Endothelial cell (in vitro differentiated cells): ENCODE results near the gene CCDC171. TPM values are rescaled to one million over a fixed set of nuclear protein-coding genes. Genes with fewer than 3 reads are reported as not detected.

Source experiments
- DNase-seq: peaks from one replicate; pipeline ENCODE4 v3.0.0; 2021; ENCODE audit warnings: low spot score
- H3K27ac Mint-ChIP-seq: one replicate; pipeline ENCODE4 v1.8.0; 2021; ENCODE audit warnings: mixed read lengths, inconsistent platforms; ENCODE audit not compliant: unreplicated experiment
- H3K27me3 Mint-ChIP-seq: one replicate; pipeline ENCODE4 v1.8.0; 2021; ENCODE audit warnings: mild to moderate bottlenecking, moderate library complexity, mixed read lengths, inconsistent platforms; ENCODE audit not compliant: unreplicated experiment
- H3K36me3 Mint-ChIP-seq: one replicate; pipeline ENCODE4 v1.8.0; 2021; ENCODE audit warnings: mild to moderate bottlenecking, low read depth, mixed read lengths, inconsistent platforms; ENCODE audit not compliant: unreplicated experiment
- H3K4me1 Mint-ChIP-seq: one replicate; pipeline ENCODE4 v1.8.0; 2021; ENCODE audit warnings: mild to moderate bottlenecking, mixed read lengths, inconsistent platforms; ENCODE audit not compliant: unreplicated experiment
- H3K4me3 Mint-ChIP-seq: one replicate; pipeline ENCODE4 v1.8.0; 2021; ENCODE audit warnings: mild to moderate bottlenecking, mixed read lengths, inconsistent platforms; ENCODE audit not compliant: unreplicated experiment
- H3K9me3 Mint-ChIP-seq: one replicate; pipeline ENCODE4 v1.8.0; 2021; ENCODE audit warnings: mixed read lengths, inconsistent platforms; ENCODE audit not compliant: unreplicated experiment
- CTCF ChIP-seq: fragments of 200-600 bp; sonication (generic); IDR thresholded peaks from one replicate; pipeline ENCODE4 v1.5.0; 2021; ENCODE audit warnings: antibody characterized with exemption; ENCODE audit not compliant: unreplicated experiment
- total RNA-seq: library from RNA; stranded (reverse); fragmentation: NEBNext Ultra II Directional; extraction: Animal tissue kit (Norgen Biotek cat#: 25700); gene quantifications from one replicate; pipeline ENCODE4 v1.2.1, GENCODE V29; 2021; ENCODE audit not compliant: unreplicated experiment

The CCDC171 gene
- total RNA-seq, 1 donor from 2014 or later: 6.5 TPM

DNA sequence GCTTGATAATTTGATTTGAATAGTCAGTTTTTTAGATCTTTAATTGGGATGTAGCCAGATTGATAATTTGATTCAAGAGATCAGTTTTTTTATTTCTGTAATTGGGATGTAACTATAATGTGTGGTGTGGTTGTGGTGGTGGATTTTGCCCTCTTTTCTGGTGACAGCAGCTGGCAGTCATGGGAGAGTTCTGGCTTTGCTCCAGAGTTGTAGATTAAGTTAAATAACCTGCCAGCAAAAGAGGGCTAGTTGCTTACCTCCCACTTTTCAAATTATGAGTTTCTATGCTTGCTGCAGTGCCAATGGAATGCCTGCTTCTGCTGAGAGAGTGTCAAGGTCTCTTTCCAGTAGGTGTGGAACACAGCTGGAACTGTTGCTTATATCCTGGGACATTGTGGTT lies 315.1 kb downstream of the CCDC171 start:
- H3K36me3 Mint-ChIP-seq: no peaks in the 10 kb centered on the region
- DNase-seq: no peak

GRCh38 chr9:15873573-15874177 lies 320.8 kb downstream of the CCDC171 start:
- H3K4me1 Mint-ChIP-seq: peaks cover 2% of the 10 kb centered on the region
- H3K9me3 Mint-ChIP-seq: no peaks in the 10 kb centered on the region
- H3K4me3 Mint-ChIP-seq: no peak overlapping the region
- no peaks in the 10 kb centered on the region for H3K27me3 Mint-ChIP-seq
- DNase-seq: peak; percentile 3
- no peak overlapping the region for H3K27ac Mint-ChIP-seq
- peak; percentile 72 for TF ChIP-seq CTCF
- H3K36me3 Mint-ChIP-seq: no peaks in the 10 kb centered on the region

More for the DNA sequence above, 315.1 kb downstream of the CCDC171 start:
- H3K4me3 Mint-ChIP-seq: no peak overlapping the region
- no peak overlapping the region for H3K27ac Mint-ChIP-seq
- H3K9me3 Mint-ChIP-seq: no peaks in the 10 kb centered on the region
- no peak for TF ChIP-seq CTCF
- no peaks in the 10 kb centered on the region for H3K27me3 Mint-ChIP-seq
- H3K4me1 Mint-ChIP-seq: peaks cover 2% of the 10 kb centered on the region

GRCh38 chr9:15882328-15882727 lies 329.5 kb downstream of the CCDC171 start:
- no peak overlapping the region for H3K4me3 Mint-ChIP-seq
- H3K4me1 Mint-ChIP-seq: no peaks in the 10 kb centered on the region
- no peaks in the 10 kb centered on the region for H3K36me3 Mint-ChIP-seq
- DNase-seq: no peak
- H3K9me3 Mint-ChIP-seq: no peaks in the 10 kb centered on the region
- TF ChIP-seq CTCF: no peak
- H3K27ac Mint-ChIP-seq: no peak overlapping the region
- H3K27me3 Mint-ChIP-seq: no peaks in the 10 kb centered on the region

DNA sequence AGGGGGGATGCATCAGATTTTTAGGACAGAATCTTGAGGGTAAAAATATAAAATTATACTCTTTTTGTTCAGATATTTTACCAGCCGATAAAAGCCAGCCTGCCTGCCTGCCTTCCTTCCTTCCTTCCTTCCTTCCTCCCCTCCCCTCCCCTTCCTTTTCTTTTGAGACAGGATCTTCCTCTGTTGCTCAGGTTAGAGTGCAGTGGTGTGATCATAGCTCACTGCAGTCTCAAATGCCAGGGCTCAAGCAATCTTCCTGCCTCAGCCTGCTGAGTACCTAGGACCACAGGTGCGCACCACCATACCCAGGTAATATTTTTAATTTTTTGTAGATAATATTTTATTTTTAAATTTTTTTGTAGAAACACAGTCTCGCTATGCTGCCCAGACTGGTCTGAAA lies 330.0 kb downstream of the CCDC171 start:
- Mint-ChIP-seq H3K27me3 (no peaks in the 10 kb centered on the region), H3K4me3 (no peak overlapping the region), H3K36me3 (no peaks in the 10 kb centered on the region), H3K4me1 (no peaks in the 10 kb centered on the region), H3K9me3 (no peaks in the 10 kb centered on the region), H3K27ac (no peak overlapping the region)
- DNase-seq: no peak
- TF ChIP-seq CTCF: no peak

GRCh38 chr9:15885464-15885863 lies 332.6 kb downstream of the CCDC171 start:
- Mint-ChIP-seq H3K27me3 (no peaks in the 10 kb centered on the region), H3K4me1 (peaks cover 6% of the 10 kb centered on the region), H3K36me3 (no peaks in the 10 kb centered on the region), H3K4me3 (no peak overlapping the region), H3K27ac (no peak overlapping the region), H3K9me3 (no peaks in the 10 kb centered on the region)
- TF ChIP-seq CTCF: no peak
- DNase-seq: no peak
